Mucosa of rectum (tissue), 2 donors: Measurements from ENCODE around the gene PARD3B.

ENCODE experiments used
- H3K27ac ChIP-seq, 2 donors: one replicate each; pipeline ENCODE4 v1.7.0; 2013; ENCODE audit warnings: inconsistent platforms in 2 of 2, low read depth in 2 of 2, low read length in 2 of 2
- H3K27me3 ChIP-seq, 2 donors: one replicate each; pipeline ENCODE4 v1.7.0; 2013; ENCODE audit warnings: low read length in 2 of 2; ENCODE audit not compliant: control insufficient read depth in 2 of 2, insufficient read depth in 2 of 2
- H3K36me3 ChIP-seq, 2 donors: one replicate each; pipeline ENCODE4 v1.7.0; 2013; ENCODE audit warnings: low read length in 2 of 2; ENCODE audit not compliant: control insufficient read depth in 2 of 2, insufficient read depth in 2 of 2
- H3K4me1 ChIP-seq, 2 donors: one replicate each; pipeline ENCODE4 v1.7.0; 2013; ENCODE audit warnings: low read length in 2 of 2, mild to moderate bottlenecking in 1 of 2; ENCODE audit not compliant: control insufficient read depth in 2 of 2, insufficient read depth in 2 of 2
- H3K4me3 ChIP-seq, 2 donors: one replicate each; pipeline ENCODE4 v1.7.0; 2013; ENCODE audit warnings: low read length in 2 of 2
- H3K9ac ChIP-seq, 2 donors: one replicate each; pipeline ENCODE4 v1.7.0; 2013; ENCODE audit warnings: low read length in 2 of 2, low read depth in 1 of 2, mild to moderate bottlenecking in 1 of 2
- H3K9me3 ChIP-seq, 2 donors: one replicate each; pipeline ENCODE4 v1.7.0; 2013; ENCODE audit warnings: low read length in 2 of 2; ENCODE audit not compliant: control insufficient read depth in 2 of 2
- donor health status: healthy.
- donor health status: Normal muscosa, but diverticular disease.

The PARD3B gene

DNA sequence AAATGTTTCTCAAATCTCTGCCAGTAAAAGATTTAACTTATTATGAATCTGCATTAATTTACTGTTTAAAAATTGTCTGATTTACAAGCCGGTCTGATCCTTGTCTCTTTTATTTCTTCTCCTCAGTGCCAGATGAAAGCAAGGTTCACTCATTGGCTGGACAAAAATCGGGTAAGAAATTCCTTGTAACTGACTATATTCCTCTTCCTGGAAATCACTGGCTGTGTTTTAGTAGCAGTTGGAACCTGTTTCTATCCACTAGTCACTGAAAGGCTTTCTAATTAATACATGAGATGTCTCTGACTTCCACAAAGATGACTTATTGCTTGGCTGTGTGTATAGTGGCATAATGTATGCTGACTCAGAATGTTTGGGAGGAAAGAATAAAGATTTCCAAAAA, 700.4 kb downstream of the PARD3B start:
- Histone ChIP-seq H3K27ac (no peak overlapping the region), H3K4me1 (no peaks in the 10 kb centered on the region), H3K27me3 (no peaks in the 10 kb centered on the region), H3K36me3 (no peaks in the 10 kb centered on the region), H3K4me3 (no peak overlapping the region), H3K9me3 (no peaks in the 10 kb centered on the region), H3K9ac (no peak overlapping the region)

DNA sequence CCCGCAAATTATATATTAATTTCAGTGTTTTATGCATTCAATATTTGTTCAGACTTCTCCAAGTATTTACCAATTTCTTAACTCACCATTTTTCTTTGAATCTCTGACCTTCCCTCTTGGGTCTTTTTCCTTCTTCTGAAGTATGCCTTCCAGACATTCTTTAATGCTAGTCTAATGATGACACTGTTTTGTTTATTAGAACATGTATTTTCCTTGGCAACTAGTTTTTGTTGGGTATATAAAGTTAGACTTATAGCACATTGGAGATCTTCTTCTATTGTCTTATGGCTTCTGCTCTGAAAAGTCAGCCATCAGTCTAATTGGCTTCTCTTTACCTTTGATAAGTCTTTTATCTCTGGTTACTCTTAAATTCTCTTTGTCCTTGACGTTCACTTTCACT, 713.8 kb downstream of the PARD3B start:
- no peaks in the 10 kb centered on the region for H3K4me1 ChIP-seq
- H3K27ac ChIP-seq: no peak overlapping the region
- no peak overlapping the region for H3K4me3 ChIP-seq
- H3K9ac ChIP-seq: no peak overlapping the region
- H3K27me3 ChIP-seq: no peaks in the 10 kb centered on the region
- H3K9me3 ChIP-seq: no peaks in the 10 kb centered on the region
- H3K36me3 ChIP-seq: no peaks in the 10 kb centered on the region

DNA sequence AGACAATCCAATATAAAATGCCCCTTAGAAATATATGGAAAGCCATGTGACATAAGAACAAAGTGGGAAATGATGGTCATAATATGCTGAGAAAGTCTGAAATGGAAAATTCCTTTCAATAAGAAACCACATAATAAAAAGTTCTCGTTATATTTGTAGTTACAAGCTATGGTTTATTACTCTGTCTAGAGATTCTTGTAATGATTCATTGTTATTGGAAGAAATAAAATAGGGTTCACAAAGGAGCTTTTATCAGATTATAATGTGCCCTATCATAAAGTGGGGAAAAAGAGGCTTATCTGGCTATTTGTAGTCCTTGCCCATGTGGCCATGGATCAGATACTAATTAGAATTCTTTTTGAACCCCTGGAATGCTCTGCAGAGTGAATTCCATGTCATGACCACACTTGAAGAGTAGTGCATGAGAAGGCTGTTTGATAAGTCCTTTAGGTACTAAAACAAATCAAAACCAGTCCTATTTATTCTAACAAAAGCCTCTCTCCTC, 716.3 kb downstream of the PARD3B start:
- no peak overlapping the region for H3K4me3 ChIP-seq
- H3K4me1 ChIP-seq: no peaks in the 10 kb centered on the region
- no peaks in the 10 kb centered on the region for H3K9me3 ChIP-seq
- no peaks in the 10 kb centered on the region for H3K36me3 ChIP-seq
- H3K27ac ChIP-seq: no peak overlapping the region
- no peaks in the 10 kb centered on the region for H3K27me3 ChIP-seq
- H3K9ac ChIP-seq: no peak overlapping the region

DNA sequence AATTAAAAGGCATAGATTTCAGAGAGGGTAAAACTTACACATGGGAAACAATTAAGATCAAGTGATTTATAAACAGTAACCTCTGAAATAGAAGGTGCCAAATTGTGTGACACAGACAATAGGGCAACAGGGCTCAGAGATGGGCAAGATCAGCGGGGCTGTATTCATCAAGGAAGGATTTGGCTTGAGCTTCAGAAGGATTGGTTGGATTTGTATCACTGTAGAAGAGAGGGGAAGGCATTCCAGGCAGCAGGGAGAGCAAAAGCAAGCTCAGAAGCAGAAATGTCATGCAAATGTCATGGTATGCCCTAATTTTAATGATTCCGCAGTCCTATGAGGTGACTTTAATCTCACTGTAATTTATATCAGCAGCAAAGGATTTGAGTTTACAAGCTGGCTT, 722.0 kb downstream of the PARD3B start:
- Histone ChIP-seq H3K27me3 (no peaks in the 10 kb centered on the region), H3K27ac (no peak overlapping the region), H3K4me1 (no peaks in the 10 kb centered on the region), H3K9me3 (no peaks in the 10 kb centered on the region), H3K9ac (no peak overlapping the region), H3K36me3 (no peaks in the 10 kb centered on the region), H3K4me3 (no peak overlapping the region)

DNA sequence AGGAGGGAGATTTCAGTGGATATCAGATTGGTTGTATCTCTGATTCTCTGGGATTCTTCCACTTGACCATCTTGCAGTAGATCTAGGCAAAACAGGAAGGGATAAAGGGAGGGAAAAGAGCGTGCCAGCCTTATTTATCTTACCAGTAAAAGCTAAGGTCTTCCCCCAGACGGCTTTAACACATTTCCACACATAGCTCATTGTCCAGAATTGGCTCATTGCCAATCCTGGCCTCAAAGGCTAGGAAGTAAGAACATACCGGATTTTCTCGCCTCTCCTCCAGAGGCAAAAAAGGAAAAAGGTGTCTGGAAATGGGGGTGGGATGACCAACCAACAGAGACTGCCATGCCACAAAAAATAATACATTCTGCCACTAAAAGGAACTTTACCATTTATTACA, 725.4 kb downstream of the PARD3B start:
- H3K4me1 ChIP-seq: no peaks in the 10 kb centered on the region
- no peak overlapping the region for H3K27ac ChIP-seq
- no peak overlapping the region for H3K4me3 ChIP-seq
- no peaks in the 10 kb centered on the region for H3K27me3 ChIP-seq
- H3K9me3 ChIP-seq: no peaks in the 10 kb centered on the region
- H3K9ac ChIP-seq: no peak overlapping the region
- no peaks in the 10 kb centered on the region for H3K36me3 ChIP-seq

DNA sequence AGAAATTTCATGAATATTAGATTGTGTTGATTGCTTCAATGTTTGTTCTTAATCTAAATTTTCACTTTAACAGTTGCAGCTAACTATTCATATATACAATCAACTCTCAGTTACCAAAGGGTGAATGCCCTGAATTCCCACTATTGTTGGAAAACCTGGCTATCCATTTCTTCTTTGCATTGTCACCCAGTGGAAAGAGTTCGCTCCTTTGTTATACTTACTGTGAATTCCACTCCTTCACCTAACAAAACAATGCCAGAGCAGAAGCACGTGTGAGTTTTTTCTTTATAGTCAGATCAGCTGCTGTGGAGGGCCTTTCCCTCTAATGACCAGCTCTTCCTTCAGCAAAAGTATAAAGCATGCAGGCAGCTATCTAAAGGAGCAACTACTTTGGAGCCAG, 727.9 kb downstream of the PARD3B start:
- no peak overlapping the region for H3K4me3 ChIP-seq
- no peaks in the 10 kb centered on the region for H3K9me3 ChIP-seq
- H3K9ac ChIP-seq: no peak overlapping the region
- H3K36me3 ChIP-seq: no peaks in the 10 kb centered on the region
- H3K27ac ChIP-seq: no peak overlapping the region
- no peaks in the 10 kb centered on the region for H3K4me1 ChIP-seq
- H3K27me3 ChIP-seq: no peaks in the 10 kb centered on the region

DNA sequence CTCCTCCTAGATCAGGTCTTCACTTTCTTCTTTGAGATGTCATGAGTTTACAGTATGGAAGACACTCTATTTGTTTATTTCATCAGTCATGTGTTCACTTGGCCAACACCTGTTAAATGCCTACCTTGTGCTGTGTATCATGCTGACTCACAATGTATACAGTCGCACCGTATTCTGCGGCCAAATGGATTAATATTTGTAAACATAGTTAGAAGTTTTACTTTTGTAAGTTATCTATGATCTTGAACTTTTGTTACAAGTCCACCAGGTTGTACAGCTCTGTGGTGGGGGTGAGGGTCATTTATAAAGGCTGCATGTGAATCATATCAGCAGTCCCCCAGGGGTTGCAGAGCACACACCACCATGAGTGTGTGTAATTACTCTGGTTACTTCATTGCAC, 728.4 kb downstream of the PARD3B start:
- no peaks in the 10 kb centered on the region for H3K4me1 ChIP-seq
- H3K4me3 ChIP-seq: no peak overlapping the region

DNA sequence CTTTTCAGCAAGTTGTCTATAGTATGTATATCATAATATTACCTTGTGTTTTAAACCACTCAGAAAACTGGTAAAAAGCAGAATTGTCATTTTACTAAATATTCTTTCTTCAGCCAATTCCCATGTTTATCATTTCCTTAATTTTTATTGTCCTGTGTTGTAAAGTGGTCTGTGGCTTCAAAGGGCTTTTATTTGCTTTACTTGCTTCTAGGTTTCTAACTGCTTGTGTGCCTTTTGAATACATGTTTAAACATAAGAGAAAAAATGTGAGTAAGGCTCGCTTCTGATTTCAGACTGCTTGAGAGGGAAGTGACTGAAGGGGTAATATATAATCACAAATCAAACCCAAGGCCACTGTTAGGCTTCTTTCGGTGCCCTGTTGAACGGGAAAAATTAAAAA, 729.5 kb downstream of the PARD3B start:
- Histone ChIP-seq H3K9me3 (no peaks in the 10 kb centered on the region), H3K4me1 (no peaks in the 10 kb centered on the region), H3K9ac (no peak overlapping the region), H3K27me3 (no peaks in the 10 kb centered on the region), H3K36me3 (no peaks in the 10 kb centered on the region), H3K27ac (no peak overlapping the region), H3K4me3 (no peak overlapping the region)

More for the DNA sequence above, 728.4 kb downstream of the PARD3B start:
- H3K27me3 ChIP-seq: no peaks in the 10 kb centered on the region
- H3K9me3 ChIP-seq: no peaks in the 10 kb centered on the region
- H3K27ac ChIP-seq: no peak overlapping the region
- H3K9ac ChIP-seq: no peak overlapping the region
- no peaks in the 10 kb centered on the region for H3K36me3 ChIP-seq

DNA sequence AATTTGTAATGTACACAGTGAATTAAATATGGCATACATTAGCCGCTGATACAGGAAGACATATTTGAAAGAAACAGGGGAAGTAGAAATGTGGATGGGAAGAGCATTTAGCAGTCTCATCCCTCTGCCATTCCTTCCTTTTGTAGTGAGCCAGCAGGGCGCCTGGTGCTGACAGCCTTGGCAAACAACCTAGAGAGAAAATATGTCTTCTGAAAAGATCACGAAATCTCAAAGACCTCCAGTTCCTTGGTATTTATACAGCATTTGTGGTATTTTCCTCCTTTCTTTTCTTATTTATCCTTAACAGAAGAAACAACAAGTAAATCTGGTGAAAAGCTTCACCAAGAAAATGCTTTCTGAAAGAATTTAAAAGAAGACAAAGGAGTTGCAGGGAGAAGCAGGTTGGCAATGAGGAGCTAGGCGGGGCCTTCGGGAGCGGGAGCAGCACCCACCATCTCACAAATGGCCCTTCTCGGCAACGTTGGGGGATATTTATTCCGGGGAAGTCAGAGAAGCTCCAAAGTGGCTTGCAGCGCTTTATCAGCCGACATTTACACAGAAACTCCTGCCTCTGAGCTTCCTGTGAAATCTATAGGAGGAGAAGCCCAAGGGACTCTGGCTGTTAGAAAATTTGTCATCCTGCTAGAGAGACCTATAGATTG, 731.0 kb downstream of the PARD3B start:
- H3K27me3 ChIP-seq: no peaks in the 10 kb centered on the region
- no peaks in the 10 kb centered on the region for H3K9me3 ChIP-seq
- H3K4me1 ChIP-seq: no peaks in the 10 kb centered on the region
- H3K4me3 ChIP-seq: no peak overlapping the region
- H3K27ac ChIP-seq: no peak overlapping the region
- H3K36me3 ChIP-seq: no peaks in the 10 kb centered on the region
- H3K9ac ChIP-seq: no peak overlapping the region

DNA sequence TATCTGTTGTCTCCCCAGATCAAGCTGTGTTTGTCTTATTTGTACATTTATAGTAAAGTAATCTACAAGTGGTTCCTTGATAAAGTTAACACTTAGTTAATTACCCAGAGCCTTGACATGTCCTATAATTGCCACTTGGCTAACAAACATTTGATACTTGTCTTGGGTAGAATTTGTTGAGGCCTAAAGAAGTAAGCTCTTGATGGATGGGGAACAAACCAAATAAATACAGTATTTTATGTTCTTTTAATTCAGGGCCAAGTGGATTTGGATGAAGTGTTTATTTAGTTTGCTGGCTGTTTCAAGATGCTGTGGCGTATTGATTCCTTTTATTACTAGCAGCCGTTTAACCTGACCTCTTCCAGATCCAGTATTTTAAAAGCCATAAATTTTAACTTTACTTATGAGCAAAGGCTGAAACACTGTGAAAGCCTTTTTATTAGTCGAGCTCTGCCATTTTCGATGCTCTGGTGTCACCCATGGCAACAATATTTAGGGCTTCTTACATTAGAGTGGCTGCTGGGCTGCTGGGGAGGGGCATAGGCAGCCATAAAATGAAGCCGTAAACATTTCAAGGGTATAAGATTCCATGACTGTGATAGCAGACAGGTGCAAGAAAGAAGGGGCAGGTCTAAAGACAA, 735.4 kb downstream of the PARD3B start:
- H3K4me1 ChIP-seq: no peaks in the 10 kb centered on the region
- H3K4me3 ChIP-seq: no peak overlapping the region
- no peaks in the 10 kb centered on the region for H3K27me3 ChIP-seq
- H3K9me3 ChIP-seq: no peaks in the 10 kb centered on the region
- H3K36me3 ChIP-seq: no peaks in the 10 kb centered on the region
- no peak overlapping the region for H3K27ac ChIP-seq
- no peak overlapping the region for H3K9ac ChIP-seq
